G401.6 (cell line): ENCODE data around the gene GJD2.

Experiments
- FAIRE-seq: peaks from 2 replicates; lab custom pipeline; 2012; peaks lifted over from hg19 to GRCh38; lab: Jason Lieb, UNC

GJD2 gene

DNA sequence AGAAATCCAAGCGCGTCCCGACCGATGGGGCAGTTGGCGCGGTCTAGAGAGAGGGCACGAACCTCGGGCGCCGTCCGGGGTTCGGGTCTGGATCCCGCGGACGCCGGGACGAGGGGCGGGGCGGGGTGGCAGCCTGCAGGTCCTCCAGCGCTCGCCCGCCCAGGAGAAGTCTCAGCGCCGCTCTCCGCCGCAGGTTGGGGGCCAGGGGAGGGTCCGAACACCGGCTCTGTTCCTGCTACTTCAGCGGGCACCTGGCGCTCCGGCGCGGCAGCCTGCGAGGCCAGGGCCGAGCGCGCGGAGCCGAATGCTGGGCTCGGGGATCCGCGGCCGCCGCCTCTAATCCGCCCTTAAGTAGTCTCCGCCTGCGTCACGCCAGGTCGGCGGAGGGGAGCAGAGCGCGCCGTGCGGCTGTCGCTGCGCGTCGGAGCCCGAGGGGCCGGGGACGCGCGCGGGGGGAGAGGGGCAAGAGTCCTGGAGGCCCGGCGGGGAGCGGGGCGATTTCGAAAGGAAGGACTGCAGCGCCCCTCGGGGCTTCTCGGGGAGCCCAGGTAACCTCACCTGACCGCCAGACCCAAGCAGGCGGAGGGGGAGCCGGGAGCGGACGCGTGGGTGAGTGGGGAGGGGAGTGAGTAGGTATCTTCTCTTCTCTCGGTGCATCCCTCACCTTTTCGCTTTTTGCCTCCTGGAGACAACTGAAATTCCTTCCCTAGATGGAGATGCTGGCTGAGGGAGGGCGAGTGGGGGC, at the start of gene GJD2:
Gene GJD2, minus strand, starts transcription at position 325 of the 745 bp plus-strand sequence. CDS start 510 bp downstream, outside the sequence.
- FAIRE-seq = no peak

DNA sequence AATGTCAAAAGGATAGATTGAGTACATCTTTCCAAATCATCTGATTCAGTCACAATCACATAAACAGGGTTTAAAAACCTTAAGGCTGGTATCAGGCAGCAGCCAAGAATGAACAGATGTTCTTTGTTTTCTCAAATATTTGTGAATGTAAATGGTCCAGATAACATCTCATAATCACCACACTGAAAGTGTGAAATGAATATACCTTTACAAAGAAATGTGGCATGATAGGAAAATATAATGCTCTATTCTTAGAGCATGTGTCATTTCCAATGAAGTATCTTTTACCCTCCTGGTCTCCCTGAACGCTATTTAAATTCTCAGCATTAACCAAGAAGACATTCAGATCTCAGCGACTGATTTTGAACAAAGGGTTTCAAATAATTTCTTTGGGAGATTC, 49.3 kb upstream of the GJD2 start:
- no peak for FAIRE-seq

DNA sequence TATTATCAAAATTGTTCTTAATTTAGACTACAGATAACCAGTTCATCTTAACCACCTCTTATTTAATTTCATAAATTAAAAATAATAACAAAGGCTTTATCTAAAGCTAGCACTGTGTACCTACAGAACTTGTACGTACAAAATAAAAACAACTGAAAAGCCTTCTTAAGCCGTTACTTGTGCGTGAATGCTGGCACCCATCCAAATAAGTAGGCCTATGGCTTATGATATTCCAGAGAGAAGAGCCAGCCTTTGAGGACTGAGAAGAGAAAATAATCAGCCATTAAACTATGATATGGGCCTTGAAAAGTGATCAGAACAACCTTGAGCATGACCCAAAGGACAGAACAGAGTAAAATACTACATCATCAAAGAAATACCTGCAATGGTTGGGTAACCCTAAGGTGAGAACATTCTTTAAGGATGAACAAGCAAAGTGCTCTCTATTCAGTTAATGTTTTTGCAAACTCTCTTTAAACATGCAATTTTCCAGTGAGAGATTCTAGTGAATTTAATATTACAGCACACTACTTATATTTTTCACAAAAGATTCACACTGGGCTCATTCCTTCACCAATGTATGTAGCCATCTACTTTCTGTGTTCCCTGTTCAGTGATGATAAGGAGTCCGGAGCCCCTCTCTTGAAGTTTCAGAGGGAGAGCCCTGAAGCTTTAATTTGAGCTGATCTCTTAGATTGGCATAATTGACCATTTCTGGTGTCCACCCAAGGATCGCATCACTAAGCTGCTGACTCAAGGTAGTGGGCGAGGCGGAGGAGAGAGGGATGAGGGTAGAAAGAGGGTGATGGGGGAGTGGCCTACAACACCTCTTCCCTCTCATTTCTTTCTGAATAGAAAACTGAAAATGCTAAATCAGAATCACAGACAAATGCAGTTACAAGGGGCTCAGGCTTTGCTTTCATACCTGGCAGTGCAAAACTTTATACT, 48.3 kb upstream of the GJD2 start:
- FAIRE-seq = no peak

DNA sequence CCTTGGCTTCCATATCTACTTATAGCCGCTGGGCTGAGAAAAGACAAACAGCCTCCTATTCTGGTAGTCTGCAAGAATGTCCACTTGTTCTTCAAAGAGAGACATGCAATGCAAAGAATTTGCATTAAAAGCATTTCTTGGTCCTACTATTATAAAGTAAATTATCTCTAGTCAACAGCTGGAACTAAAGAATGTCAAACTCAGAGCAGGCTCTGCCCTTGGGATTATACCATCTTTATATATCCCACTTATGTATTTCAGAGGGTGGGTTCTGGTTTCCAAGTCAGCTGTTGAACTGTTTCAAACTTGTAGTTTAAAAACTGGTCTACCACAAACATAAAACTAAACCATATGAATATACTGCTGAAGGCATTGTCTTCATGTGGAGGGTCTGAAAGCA, 47.6 kb upstream of the GJD2 start:
- FAIRE-seq = no peak

DNA sequence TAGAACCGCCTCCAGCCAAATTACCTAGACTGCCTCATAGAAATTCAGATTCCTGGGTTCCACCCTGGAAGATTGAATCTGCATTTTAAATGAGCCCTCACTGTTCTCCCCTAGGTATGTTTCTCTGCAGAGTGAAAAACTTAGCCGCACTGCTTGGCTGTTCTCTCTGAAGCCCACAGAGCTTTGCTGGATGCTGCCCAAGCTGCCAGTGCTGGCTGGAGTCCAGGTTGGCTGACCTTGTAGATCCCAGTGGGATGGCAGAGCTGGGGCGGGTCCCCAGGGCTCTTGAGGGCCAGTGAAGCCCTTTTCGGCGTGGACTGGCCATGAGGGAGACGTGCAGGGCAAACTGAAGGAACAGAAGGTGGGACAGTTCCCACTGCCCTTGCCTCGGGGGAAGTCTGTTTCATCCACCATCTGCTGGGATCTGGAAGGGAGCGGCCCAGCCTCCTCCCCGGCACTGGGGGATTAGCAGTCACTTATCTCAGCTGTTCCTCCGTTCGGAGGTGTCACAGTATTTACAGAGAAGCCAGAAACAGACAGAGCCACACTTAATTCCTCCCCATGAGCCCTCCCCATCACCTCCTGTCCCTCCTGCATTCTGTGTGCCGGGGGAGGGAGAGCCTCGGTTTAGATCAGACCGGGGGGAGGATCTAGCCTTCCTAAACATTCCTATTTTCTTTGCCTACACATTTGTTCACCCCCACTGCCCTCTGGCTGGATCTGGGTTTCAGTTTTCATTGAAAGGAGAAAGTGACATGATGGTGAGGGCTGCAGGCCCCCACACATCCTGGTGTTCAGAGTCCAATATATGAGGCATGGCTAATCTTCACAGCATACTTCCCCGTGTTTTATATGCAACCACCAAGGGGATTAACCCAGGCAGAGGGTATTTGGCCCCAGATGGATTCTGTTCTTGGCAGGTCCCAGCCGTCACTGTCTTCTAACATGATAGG, 44.6 kb upstream of the GJD2 start:
- no peak for FAIRE-seq

DNA sequence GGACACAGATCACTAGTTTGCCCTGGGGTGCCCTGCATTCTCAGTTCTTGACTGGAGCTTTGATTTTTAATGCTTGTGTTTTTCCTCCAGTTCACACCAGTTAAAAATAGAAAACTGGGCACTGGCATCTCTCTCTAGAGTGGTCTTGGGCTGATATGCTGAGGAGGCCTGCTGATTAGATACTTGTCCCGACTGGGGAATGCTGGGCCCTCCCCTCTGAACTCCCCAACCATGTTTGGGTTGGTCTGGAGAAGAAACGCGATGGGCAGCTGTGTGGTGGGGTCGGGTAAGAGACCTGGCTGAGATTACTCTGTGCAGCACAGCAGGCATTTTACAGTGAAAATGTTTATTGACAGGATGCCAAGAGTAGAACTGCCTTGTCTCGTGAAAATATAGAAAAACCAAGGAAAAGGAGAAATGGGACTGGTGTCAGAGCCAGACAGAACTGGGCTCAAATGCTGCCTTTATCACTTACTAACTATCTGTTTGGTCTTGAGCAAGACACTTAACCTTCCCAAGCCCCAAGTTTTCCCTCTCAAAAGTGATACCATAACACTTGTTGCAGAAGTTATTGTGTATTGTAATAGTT, 42.1 kb upstream of the GJD2 start:
- no peak for FAIRE-seq

DNA sequence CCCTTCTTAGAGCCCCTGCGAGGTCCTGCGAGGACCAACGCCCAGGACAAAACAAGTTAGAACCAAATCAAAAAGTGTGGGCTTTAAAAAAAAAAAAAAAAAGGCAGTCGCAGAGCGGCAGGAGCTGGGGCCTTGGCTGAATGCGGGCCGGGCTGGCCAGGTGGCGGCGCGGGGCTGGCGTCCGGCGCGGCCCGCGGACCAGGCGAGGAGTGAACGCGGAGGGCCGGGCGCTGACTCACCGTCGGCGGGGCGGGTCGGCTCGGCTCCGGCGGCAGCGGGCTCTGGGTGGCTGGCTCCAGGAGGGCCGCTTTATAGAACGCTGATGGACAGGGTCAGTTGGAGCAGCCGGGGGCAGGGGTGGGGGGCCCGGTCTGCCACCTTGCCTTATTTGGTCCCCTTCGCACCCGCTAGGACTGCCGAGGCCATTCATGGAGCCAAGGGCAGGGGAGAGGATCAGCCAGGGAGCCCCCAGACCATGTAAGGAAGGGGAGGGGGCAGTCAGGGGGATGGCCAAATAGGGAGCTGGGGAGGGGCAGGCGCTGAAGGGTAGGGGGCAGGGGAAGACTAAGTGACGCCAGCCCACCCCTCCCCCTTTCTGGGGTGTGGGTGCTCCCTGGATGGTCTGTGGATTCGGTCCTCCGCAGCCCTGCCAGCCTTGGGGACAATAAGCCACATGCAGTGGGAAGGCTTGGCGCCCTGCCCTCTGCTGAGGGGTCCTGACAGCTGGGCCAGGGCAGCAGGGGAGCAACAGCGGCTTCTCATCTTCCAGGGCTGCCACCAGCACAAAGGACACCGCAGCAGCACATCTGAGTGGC, 40.7 kb upstream of the GJD2 start, which contains the start of gene ACTC1:
Gene ACTC1, minus strand, starts transcription at position 283 of the 815 bp plus-strand sequence. CDS start 741 bp downstream, outside the sequence.
- no peak for FAIRE-seq

DNA sequence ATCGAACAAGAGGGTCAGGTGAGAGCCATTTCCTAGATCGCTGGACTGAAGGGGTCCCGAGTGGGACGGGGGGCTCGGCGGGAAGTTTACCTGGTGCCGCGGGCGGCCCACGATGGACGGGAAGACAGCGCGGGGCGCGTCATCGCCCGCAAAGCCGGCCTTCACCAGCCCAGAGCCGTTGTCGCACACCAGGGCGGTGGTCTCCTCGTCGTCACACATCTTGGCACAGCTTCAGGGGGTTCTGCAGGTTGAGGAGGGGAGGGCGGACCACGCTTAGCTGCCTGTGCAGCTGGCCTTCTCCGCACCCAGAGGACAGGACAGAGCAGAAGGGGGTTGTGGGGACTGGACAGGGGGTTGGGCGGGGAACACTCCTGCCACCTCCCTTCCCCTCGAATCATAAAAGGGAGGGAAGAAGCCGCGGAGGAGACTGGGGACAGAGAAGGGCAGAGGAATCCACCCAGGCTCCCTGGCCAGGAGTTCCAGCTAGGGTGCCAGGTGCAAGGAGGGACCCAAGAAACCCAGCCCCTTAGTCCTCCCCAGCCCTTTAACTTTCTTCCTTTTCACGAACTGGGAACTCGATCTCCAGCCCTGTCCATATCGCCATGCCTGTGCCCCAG, 39.9 kb upstream of the GJD2 start:
- FAIRE-seq = no peak

DNA sequence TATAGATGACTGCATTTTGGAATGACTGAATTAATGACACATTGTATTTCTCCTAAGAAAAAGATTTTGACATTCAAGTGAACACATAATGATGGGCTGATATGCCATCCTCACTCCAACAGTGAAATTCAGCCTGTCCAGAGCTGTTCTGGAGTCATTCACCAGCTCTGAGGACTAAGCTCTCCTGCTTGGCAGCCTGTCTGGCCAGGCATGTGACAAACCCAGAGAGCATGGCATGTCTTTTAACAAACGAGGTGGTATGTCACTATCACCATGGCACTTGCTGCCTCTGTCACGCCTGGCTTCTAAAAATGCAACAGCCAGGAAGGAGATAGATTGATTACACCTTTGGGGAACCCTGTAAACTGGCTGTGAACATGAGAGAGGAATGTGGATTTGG, 39.1 kb upstream of the GJD2 start:
- no peak for FAIRE-seq

DNA sequence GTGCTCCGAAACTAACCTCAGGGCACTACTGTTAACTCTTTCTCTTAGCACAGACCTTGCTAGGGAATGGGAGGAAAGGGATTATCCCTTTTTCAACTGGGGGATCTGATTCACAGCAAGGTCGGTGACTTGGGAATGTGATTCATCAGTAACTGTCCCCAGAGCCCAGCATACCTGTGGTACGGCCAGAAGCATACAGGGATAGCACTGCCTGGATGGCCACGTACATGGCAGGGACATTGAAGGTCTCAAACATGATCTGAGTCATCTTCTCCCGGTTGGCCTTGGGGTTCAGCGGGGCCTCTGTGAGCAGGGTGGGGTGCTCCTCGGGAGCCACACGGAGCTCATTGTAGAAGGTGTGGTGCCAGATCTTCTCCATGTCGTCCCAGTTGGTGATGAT, 38.3 kb upstream of the GJD2 start:
- FAIRE-seq = no peak

DNA sequence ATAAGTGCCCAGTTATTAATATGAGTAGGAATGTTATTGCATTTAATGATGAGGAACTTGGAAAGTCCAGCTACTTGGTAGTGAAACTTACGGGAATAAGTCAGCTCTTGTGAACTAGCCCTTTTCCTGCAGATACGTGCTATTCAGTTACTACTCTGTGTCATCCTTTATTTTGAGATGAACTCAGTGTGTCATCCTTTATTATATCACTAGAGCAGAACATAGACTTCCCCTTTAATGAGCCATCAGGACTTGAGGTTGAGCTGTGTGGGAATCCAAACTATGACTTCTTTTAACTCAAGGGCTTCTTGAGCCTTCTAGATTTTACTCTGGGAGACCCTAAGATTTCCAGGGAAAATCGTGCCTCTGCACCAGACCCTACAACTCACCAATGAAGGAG, 36.9 kb upstream of the GJD2 start:
- FAIRE-seq = no peak

DNA sequence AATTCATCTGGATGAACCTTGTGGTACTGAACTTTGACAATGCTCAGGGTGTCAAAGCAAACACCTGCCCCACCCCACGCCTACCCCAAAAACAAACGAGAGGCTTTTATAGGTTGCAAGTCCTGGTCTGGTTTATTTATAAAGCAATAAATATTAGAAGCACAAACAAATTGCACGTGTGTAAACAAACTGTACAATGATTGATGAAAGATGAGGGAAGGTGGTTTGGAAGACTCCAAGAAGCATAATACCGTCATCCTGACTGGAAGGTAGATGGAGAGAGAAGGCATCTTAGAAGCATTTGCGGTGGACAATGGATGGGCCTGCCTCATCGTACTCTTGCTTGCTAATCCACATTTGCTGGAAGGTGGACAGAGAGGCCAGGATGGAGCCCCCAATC, 35.3 kb upstream of the GJD2 start:
- no peak for FAIRE-seq

DNA sequence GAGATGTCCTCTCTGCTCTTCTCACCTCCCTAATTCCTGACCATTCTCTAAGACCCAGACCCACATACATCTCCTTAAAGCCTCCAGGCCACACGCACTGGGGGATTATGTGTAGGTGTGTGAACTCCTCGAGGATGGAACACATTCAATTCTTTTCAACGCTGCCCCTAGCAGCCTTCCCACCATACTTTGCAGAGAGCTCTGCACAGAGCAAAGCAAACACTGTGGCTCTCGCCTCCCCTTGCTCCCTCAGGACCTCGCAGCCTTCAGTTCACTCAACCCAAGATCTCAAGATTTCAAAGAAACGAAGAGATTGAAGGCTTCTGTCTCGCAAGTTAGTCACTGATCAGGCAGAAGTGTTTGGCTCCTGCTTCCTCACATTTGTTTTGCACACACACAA, 34.5 kb upstream of the GJD2 start:
- FAIRE-seq = no peak

DNA sequence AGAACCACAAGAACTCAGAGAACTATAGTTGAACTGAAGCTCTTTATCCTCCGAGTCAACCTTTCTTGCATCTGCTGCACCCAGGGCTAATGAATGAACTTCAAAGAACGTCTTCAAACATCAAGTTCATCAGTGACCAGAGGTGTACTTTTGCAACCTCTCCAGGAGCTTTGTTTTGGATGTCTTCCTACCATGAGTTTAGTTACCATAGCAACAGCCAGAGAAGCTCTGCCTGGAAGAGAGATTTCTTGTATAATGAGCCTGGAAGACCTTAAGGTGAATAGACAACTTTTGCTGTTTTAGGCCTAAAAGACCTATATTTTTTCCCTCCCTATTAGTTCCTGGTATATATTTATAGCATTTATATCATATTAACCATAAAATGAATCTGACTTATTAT, 31.4 kb upstream of the GJD2 start:
- FAIRE-seq = no peak

DNA sequence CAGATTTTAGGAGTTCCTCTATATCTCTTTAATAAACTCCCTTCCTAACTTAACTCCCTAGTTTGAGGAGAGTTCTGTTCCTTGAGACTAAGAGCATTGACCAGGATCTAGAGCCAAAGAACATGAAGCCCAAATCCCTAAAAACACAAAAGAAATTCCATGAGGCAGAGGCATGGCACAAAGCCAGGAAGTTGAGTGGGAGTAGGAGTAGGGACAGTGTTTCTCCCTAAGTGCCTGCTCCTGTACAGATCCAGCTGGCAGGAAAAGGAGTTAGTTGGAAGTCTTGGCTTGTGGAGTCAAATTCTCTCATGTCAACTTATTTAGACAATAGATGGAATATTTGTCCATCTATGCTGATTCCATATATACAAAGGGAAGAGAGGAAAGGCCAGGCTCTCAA, 29.2 kb upstream of the GJD2 start:
- no peak for FAIRE-seq

DNA sequence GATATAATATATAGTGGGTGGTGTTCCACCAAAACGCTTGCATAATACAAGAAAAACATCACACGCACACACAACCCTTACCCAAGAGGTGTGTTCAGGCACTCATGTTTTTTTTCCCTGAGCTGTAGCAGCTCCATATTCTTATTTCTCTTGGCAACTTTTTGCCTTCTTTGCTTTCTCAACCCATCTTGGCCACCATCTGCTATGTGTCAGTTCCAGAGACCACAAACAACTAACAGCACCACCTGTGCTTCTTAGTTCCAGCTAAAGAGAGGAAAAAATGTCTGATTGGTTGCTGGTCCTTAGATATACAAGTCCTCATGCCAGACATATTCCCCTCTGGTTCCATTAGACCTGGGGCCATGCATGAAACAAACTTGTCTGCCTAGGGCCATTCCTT, 28.6 kb upstream of the GJD2 start:
- no peak for FAIRE-seq

DNA sequence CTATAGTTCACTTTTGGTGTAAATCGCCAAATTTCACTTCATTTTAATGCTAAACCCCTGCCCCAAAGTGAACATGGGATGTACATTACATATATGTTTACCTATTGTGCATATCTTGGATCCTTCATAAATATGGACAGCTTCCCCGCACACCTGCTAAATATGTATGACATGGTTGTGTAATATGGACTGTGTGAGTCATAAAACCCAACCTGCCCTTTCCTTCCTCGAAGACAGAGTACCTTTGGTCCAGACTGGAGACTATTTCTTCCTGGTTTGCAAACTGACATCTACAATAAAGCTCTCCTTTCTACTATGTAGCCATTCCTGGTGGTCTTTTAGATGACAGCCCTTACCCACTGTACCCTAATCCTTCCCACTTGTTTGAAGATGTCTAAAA, 28.1 kb upstream of the GJD2 start:
- no peak for FAIRE-seq

DNA sequence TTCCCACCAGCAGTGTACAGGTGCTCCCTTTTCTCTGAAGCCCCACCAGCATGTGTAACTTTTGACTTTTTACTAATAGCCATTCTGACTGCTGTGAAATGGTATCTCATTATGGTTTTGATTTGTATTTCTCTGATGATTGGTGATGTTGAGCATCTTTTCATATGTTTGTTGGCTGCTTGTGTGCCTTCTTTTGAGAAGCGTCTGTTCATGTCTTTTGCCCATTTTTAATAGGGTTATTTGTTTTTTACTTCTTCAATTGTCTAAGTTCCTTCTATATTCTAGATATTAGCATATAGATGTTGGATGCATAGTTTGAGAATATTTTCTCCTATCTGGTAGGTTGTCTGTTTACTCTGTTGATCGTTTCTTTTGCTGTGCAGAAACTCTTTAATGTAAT, 25.9 kb upstream of the GJD2 start:
- FAIRE-seq = no peak

DNA sequence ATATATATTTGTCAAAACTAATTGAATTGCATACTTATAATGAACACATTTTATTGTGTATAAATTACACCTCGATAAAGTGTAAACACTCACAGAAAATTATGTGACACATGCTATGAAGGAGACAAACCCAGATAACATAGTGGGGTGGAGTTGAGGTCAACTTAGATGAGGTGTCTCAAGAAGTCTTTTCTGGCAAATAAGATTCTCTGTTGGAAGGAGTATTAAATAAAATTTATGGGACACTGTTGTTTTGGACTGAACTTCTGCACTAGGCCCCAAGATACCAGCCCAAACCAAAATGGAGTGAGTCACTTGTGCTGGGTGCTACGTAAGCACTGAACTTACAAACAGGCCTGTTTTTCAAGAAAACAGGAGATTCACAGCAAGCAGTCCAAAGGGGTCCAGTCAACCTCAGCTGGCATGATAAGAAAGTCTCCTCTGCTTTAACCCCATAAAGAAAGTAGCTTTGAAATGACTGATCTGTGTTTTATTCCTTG, 21.9 kb upstream of the GJD2 start:
- no peak for FAIRE-seq

DNA sequence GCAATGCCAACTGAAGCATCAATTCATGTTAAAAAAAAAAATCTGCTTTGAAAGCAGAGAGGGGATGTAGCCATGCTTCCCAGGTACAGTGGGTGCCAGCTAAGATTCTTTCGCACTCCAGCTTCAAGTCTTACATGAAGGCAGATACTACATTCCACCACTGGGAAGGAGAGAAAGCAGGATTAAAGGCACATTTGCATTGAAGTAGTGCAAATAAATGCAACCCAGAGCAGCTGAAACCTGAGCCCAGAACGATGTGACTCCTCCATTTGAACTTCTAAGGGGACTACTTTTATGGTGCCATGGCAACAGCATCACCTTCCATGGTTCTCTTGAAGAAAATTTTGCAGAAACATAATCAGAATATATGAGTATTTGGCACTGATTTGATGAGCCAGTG, 19.1 kb upstream of the GJD2 start:
- FAIRE-seq = no peak
